HG03064 (cell line): ENCODE measurements around the gene CCDC91.
A peak's percentile ranks its signal among the peaks of the same experiment; 100 is the strongest.

Source experiments
- ATAC-seq: cut with Tn5 transposase; IDR thresholded peaks from one replicate; pipeline ENCODE4 v1.9.1; 2021; ENCODE audit warnings: low read depth; ENCODE audit not compliant: unreplicated experiment

Gene CCDC91

DNA sequence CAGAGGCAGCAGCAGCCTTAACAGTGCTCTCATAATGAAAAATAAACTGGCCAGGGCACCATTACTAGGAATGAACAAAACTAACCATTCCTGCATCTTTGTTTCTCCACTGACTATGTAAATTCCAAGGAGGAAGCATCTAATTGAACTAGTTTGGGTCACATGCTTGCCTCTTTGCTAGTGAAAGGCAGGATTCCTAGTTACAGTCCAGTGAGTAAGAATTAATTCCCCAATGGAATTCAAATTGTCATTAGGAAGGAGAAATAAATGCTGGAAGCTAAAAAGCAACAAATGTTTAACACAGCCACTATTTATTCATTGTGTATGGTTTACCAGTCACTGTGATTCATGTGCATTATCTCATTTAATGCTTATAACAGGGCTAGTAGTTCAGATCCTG lies 316.0 kb downstream of the CCDC91 start:
- ATAC-seq, result no peak

DNA sequence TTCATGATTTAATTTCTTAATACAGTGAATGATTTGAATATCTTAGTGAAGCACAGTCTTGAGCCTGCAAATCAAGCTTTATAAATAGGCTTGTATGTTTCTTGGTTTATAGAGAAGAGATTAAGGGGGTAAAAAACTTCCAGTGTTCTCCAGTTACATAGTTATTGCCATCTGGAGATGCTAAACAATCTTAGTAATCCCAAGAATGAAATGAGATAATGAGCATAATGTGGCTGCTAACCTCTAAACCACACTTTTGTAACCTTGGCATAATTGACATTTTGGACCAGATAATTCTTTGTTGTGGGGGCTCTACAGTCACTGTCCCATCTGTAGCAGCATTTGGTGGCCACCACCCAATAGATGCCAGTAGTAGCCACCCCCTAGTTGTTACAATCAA lies 316.8 kb downstream of the CCDC91 start:
- ATAC-seq, result no peak

DNA sequence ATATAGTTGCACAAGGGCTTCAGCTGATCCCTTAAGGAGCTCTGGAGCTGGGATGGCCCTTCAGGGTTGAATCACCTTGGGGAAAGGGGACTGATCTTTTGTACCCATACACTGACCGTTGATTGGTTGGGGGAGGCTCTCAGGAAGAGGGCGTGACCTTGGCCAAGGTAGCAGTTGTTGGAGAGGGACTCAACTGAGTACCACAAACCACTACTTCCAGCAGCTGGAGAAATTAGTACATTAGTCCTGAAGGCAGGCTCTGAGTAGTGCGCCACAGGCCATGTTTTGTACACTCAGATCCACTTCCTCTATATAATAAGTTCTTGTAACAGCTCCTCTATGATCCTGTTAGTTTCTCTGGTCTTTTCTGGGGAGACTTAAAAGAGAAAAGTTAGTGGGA lies 317.6 kb downstream of the CCDC91 start:
- ATAC-seq, result no peak

- ATAC-seq, result no peak
Measured at GRCh38 chr12:28512406-28512805, 322.1 kb downstream of the CCDC91 start.

GRCh38 chr12:28512876-28513275 lies 322.6 kb downstream of the CCDC91 start:
- ATAC-seq, result no peak

DNA sequence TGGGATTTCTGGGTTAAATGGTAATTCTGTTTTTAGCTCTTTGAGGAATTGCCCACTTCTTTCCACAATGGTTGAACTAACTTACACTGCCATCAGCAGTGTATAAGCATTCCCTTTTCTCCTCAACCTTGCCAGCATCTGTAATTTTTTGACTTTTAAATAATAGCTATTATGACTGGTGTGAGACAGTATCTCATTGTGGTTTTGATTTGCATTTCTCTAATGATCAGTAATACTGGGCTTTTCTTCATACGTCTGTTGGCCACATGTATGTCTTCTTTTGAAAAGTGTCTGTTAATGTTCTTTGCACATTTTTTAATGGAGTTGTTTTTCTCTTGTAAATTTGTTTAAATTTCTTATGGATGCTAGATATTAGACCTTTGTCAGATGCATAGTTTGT lies 323.7 kb downstream of the CCDC91 start:
- ATAC-seq, result no peak

DNA sequence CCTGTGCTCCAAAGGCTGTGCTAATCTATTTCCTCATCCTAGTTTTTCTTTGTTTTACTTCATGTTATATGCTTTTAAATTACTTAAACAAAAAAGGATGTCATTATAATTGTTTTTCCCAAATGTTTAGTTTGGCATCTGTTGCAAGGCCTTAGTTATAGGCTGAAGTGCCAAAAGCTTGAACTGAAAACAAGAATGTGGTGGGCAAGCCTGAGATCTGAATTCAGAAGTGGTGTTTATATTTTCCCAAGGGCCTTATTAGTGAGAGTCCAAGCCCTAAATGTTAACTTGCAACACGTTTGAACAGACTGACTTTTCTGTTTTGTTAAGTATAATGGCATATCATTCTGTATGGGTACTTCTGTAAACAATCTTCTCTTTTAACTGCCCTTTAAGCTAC lies 326.8 kb downstream of the CCDC91 start:
- ATAC-seq, result no peak

DNA sequence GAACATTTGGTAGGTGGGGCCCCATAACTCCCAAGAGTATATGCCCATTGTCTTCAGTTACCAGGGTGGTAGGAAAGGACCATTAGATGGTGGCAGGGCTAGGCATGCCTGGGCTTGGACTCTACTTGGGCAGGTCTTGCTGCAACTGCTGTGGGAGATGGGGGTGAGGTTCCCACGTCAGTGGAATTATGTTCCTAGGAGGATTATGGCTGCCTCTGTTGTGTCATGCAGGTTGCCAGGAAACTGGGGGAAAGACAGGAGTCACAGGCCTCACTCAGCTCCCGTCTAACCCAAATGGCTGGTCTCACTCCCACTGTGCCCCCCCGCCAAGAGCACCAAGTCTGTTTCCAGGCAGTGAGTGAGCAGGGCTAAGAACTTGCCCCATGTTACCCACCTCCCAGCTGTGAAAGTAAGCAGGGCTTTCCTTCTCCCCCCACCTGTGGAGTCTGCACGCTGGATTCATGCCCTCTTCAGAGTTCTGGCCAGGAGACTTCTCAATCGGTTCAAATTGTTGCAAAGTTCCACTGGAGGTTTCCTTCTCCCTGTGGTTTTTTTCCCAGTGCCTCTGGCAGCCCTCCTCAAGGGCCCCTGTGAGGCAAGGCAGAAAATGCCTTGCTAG lies 337.5 kb downstream of the CCDC91 start:
- ATAC-seq, result no peak

- ATAC-seq, result no peak
Measured at GRCh38 chr12:28535216-28535615, 345.0 kb downstream of the CCDC91 start.

DNA sequence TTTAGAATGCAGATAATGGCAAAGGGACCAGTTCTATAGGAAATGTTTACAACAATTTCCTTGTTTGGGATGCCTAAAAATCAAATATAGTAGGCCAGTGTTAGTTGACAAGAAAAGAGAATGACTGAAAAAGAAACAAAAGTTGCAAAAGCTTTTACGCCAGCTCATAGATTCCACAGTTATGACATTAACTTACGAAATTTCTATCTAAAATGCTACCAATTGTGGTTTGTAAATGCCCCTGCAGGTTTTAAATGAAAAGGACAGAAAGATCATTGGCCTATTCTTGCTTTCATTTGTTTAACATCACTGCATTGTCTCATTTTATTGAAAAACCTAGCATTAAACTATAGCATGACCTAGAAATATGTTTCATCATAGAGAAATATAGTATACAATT lies 345.8 kb downstream of the CCDC91 start:
- ATAC-seq, result no peak

DNA sequence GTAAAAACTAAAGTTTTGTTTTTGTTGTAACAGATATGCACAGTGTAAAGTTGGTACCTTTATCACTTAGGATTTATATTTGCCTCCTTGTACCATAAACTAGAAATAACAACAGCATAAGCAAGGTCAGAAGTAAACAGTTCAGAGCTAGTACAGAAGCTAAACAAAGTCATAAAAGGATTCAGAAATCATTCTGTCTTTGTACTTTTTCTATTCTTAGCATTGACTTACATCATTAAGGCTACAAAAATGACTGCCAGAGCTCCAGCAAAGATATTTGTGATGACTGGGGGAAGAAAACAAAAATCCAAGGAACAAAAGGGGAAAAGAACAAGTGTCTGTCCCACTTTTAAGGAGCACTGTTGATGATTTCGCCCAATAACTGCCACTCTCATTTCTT lies 347.2 kb downstream of the CCDC91 start:
- no peak for ATAC-seq

GRCh38 chr12:28539691-28540323 lies 349.6 kb downstream of the CCDC91 start:
- no peak for ATAC-seq

DNA sequence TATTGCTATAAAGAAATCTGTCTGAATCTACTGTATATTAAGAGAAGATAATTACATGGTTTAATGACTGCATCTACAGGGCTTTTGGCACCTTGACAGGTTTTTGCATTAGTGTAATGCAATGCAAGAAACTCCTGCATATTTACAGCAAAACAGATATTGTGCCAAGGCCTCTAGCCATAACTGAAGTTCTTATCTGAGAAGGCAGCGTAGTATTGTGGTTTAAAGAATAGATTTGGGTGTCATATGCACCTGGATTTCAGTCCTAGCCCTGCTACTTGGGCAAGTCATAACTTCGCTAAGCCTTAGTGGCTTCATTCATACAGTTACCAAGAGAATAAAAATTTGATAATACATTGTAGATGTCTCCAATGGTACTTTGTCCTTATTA lies 350.1 kb downstream of the CCDC91 start:
- no peak for ATAC-seq

DNA sequence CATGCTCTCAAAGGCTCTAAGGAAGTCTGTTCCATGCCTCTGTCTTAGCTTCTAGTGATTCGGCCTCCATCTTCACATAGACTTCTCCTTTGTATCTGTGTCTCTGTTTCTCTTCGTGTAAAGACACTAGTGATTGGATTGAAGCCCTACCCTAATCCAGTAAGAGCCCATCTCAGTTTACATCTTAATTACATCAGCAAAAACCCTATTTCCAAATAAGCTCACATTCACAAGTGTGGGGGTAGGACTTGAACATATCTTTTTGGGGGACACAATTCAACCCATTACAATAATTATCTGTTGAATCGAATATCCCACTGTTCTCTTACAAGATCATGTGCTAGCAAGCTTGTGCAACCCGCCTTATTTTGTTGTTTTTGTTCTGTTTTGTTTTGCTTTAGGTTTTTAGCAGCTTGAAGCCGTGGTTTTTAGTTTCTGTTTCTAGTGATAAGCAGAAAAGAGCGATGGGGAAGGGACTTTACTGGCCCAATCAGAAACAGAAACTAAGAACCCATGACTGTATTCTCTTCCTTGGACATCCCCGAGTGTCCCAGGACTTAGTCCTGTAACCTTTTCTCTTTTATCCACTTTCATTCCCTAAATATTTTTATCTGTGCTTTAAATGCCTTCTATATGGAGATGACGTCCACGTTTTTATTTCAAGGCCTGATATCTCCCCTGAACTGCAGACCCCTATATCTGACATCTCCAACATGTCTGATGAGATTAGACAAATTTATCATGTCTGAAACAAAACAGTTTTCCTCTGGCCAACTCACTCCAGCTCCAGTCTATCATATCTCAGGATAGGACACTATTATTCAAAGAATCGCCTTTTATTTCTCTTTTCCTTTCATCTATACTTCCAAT lies 353.0 kb downstream of the CCDC91 start:
- peak; percentile 59 for ATAC-seq

- no peak for ATAC-seq
Measured at GRCh38 chr12:28550757-28551704, 360.8 kb downstream of the CCDC91 start.

DNA sequence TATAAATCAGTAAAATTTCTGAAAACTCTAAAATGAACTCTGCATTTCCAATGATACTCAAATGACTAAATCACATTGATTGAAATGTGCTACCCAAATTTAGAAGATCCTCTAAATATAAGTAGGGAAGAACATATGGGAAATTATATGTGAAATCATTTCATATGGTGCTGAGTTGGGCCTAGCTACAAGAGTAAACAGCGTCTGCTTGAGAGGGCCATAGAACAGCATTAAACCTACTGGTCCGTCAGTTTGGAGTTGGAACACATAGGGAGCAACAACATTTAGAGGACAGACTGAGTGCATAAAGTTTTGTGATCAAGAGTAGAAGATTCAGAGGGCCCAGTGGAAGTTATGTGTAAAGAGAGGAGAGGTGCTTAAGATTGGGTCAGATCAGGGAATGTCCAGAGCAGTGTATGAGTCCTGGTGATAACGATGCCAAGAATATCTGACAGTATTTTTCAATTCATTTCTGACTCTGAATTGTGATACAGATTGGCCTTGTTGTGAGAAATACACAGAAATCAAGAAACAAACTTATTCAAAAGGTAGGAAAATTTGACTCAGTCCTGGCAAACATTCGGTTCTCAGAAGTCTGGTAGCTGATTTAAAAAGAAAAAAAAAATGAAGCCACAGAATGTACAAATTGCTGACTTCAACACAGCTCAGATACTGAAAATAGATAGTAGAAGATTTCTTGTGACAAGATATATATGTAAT lies 362.2 kb downstream of the CCDC91 start:
- ATAC-seq, result no peak

DNA sequence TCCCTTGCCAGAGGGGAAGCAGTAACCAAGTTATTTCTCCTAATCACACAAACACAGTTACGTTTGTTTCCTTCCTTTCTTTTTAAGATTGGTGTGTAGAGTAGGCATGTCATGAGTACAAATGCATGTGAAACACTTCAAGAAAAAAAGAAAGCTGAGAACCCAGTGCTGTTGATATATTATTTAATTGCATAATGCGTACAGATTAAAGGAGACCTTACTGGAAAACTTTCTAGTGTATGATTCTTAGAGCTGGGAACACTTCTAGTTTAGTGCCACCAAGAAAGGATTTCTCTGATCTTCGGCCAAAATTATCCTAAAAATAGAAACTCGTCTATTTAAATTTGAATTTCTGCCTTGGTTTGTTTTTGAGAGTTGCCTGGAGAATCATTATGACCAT lies 365.5 kb downstream of the CCDC91 start:
- no peak for ATAC-seq

DNA sequence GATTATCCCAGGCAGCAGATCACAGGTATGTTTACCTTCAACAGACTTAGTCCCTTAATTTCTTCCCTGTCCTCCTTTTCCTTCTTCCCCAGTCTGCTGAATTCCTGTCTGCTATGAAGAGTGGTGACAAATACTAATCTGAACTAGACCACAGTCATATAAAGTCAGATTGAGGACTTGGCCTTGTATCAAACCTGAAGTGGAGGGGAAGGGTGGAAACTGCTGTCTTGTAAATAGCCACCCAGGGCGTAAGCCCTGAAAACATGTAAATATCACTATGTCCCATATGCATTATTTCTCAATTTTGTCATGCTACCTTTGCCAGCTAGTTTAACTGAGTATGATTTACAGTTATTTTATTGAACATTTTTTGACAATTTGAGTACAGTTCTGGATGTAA lies 368.0 kb downstream of the CCDC91 start:
- no peak for ATAC-seq

- no peak for ATAC-seq
Measured at GRCh38 chr12:28563286-28563685, 373.0 kb downstream of the CCDC91 start.

DNA sequence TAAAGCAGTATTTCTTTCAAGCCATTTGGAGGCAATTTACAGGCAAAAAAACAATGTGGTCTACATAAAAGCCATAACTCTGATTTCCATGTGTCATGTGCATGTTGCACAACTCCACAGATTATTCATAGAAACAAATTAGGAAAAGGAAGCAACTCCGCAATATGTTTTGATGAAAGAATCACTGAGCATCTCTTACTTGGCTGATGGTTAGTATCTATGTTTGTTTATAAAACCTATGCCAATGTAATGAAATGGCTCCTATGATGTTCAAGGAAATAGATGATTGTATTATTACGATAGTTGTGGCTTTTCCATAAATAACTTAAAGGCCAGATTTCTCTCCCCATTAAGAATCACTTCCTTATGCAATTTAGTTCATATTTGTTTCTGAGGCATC lies 373.7 kb downstream of the CCDC91 start:
- ATAC-seq, result no peak
